Measurements from ENCODE around the gene ENDOV. TPM values are rescaled to one million over a fixed set of nuclear protein-coding genes. Genes with fewer than 3 reads are reported as not detected.

ENDOV gene
- total and polyA plus RNA-seq, 2 of the 13 experiments (the other 11 are each of a cell fraction or from before 2014, with no cell fraction given), result 15.1 to 17.1 TPM

GRCh38 chr17:80453998-80454556 is 39.1 kb downstream of the ENDOV start (continued):
- TF ChIP-seq MNT (IDR thresholded peaks at IDR 0.05) (no peak), GTF2F1 (IDR thresholded peaks at IDR 0.05; ENCODE audit: low read length) (no peak), ZNF570 (CRISPR knock-in tag; IDR thresholded peaks at IDR 0.05; ENCODE audit: borderline replicate concordance) (no peak), ZNF563 (CRISPR knock-in tag; IDR thresholded peaks at IDR 0.05) (no peak), PREB (CRISPR knock-in tag; IDR thresholded peaks at IDR 0.05) (peak; percentile 62; the same call in 1 of the 2 replicates), EEA1 (CRISPR knock-in tag; IDR thresholded peaks at IDR 0.05; ENCODE audit: borderline replicate concordance) (no peak), CAMTA2 (CRISPR knock-in tag; IDR thresholded peaks at IDR 0.05; ENCODE audit: borderline replicate concordance) (no peak), NFATC3 (CRISPR knock-in tag; IDR thresholded peaks at IDR 0.05) (no peak), NRL (CRISPR knock-in tag; IDR thresholded peaks at IDR 0.05; ENCODE audit: borderline replicate concordance) (no peak; the same call in 1 of the 2 replicates), ZNF543 (CRISPR knock-in tag; IDR thresholded peaks at IDR 0.05) (no peak), SNAPC2 (CRISPR knock-in tag; IDR thresholded peaks at IDR 0.05) (no peak; the same call in 1 of the 2 replicates), MIER2 (CRISPR knock-in tag; IDR thresholded peaks at IDR 0.05) (0 out of 2 replicates have a peak, but pooled peaks have one; percentile 30), POLR2AphosphoS5 (IDR thresholded peaks at IDR 0.05; ENCODE audit: low read depth, low read length) (0 out of 2 replicates have a peak, but pooled peaks have one; percentile 40), NCOR1 (IDR thresholded peaks at IDR 0.05; ENCODE audit: borderline replicate concordance, low read length) (no peak), ZNF749 (CRISPR knock-in tag; IDR thresholded peaks at IDR 0.05; ENCODE audit: borderline replicate concordance) (no peak; the same call in 1 of the 2 replicates), CBX5 (CRISPR knock-in tag; IDR thresholded peaks at IDR 0.05; ENCODE audit: borderline replicate concordance) (no peak), ZKSCAN8 (CRISPR knock-in tag; IDR thresholded peaks at IDR 0.05; ENCODE audit: borderline replicate concordance) (no peak), ZNF354B (CRISPR knock-in tag; IDR thresholded peaks at IDR 0.05) (no peak), ZNF589 (CRISPR knock-in tag; conservative IDR thresholded peaks at IDR 0.05) (peak; percentile 37; the same call in 1 of the 2 replicates), ZKSCAN1 (IDR thresholded peaks at IDR 0.05; ENCODE audit: low read length) (no peak)
- TF ChIP-seq, protein P1, sequence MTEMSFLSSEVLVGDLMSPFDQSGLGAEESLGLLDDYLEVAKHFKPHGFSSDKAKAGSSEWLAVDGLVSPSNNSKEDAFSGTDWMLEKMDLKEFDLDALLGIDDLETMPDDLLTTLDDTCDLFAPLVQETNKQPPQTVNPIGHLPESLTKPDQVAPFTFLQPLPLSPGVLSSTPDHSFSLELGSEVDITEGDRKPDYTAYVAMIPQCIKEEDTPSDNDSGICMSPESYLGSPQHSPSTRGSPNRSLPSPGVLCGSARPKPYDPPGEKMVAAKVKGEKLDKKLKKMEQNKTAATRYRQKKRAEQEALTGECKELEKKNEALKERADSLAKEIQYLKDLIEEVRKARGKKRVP (CRISPR knock-in tag; IDR thresholded peaks at IDR 0.05), result 0 out of 4 replicates have a peak, but pooled peaks of 1 of the 2 experiments have one; percentile 4
- TF ChIP-seq, protein P2, sequence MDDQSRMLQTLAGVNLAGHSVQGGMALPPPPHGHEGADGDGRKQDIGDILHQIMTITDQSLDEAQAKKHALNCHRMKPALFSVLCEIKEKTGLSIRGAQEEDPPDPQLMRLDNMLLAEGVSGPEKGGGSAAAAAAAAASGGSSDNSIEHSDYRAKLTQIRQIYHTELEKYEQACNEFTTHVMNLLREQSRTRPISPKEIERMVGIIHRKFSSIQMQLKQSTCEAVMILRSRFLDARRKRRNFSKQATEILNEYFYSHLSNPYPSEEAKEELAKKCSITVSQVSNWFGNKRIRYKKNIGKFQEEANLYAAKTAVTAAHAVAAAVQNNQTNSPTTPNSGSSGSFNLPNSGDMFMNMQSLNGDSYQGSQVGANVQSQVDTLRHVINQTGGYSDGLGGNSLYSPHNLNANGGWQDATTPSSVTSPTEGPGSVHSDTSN (CRISPR knock-in tag; IDR thresholded peaks at IDR 0.05; ENCODE audit: borderline replicate concordance), result 0 out of 2 replicates have a peak, but pooled peaks have one; percentile 11
- TF ChIP-seq, protein P3, sequence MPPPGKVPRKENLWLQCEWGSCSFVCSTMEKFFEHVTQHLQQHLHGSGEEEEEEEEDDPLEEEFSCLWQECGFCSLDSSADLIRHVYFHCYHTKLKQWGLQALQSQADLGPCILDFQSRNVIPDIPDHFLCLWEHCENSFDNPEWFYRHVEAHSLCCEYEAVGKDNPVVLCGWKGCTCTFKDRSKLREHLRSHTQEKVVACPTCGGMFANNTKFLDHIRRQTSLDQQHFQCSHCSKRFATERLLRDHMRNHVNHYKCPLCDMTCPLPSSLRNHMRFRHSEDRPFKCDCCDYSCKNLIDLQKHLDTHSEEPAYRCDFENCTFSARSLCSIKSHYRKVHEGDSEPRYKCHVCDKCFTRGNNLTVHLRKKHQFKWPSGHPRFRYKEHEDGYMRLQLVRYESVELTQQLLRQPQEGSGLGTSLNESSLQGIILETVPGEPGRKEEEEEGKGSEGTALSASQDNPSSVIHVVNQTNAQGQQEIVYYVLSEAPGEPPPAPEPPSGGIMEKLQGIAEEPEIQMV (CRISPR knock-in tag; IDR thresholded peaks at IDR 0.05; ENCODE audit: low read depth), result no peak
- TF ChIP-seq, protein P4, sequence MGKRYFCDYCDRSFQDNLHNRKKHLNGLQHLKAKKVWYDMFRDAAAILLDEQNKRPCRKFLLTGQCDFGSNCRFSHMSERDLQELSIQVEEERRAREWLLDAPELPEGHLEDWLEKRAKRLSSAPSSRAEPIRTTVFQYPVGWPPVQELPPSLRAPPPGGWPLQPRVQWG (CRISPR knock-in tag; IDR thresholded peaks at IDR 0.05; ENCODE audit: borderline replicate concordance, low read depth), result no peak
